ENCODE measurements around the gene SACM1L. TPM values are rescaled to one million over a fixed set of nuclear protein-coding genes. Genes with fewer than 3 reads are reported as not detected.
"Not testable (repeated sequence)": the region's sequence is repeated elsewhere in the genome, so short reads cannot be mapped to it uniquely, and the experiment has no call there.

The SACM1L gene
- total RNA-seq, 1 experiment from 2014 or later, result 31.6 TPM

- CTCF ChIA-PET, result no interaction called here
- BruUV-seq (replicated peaks), result no TSS peak
- no peaks in the 10 kb centered on the region for H3K27me3 ChIP-seq (ENCODE audit: control insufficient read depth, insufficient read depth, low read length)
- DNase-seq (ENCODE audit: low read depth, low spot score) (no peak), ATAC-seq (no peak)
- H3K36me3 ChIP-seq (ENCODE audit: control insufficient read depth, insufficient read depth, low read length), result no peaks in the 10 kb centered on the region
- H3K4me3 ChIP-seq (ENCODE audit: low read depth in 2 of 2, low read length in 2 of 2), result no peak overlapping the region
- H3K9me3 ChIP-seq (ENCODE audit: control insufficient read depth, insufficient read depth, low read depth, low read length), result no peaks in the 10 kb centered on the region
- POLR2A ChIA-PET, result no interaction called here
- no peak overlapping the region for H3K27ac ChIP-seq (ENCODE audit: low read length)
- TF ChIP-seq REST (IDR thresholded peaks at IDR 0.05; ENCODE audit: insufficient read depth in 1 of 2, low read depth in 2 of 2, low read length in 1 of 2) (no peak), POLR2AphosphoS5 (IDR thresholded peaks at IDR 0.05; ENCODE audit: low read depth, low read length) (no peak), TCF7L2 (IDR thresholded peaks at IDR 0.05; ENCODE audit: low read depth, low read length) (no peak), CTCF (IDR thresholded peaks at IDR 0.05) (no peak), SIN3A (IDR thresholded peaks at IDR 0.05; ENCODE audit: borderline replicate concordance, insufficient read depth, low read depth, low read length) (no peak)
- H3K4me1 ChIP-seq (ENCODE audit: control insufficient read depth, insufficient read depth, low read length), result no peaks in the 10 kb centered on the region
- in situ Hi-C loops (cut with HindIII; ENCODE audit: low pct_unique_long_range_greater_than_20kb, low sequenced_read_pairs) (no loop called here), intact Hi-C loops (cut with micrococcal nuclease; ENCODE audit: unreplicated experiment) (no loop called here)
Observed at GRCh38 chr3:45683417-45684326, 5.5 kb upstream of the SACM1L start.

GRCh38 chr3:45684327-45684892 is 4.8 kb upstream of the SACM1L start:
- DNase-seq (ENCODE audit: low read depth, low spot score) (no peak), ATAC-seq (no peak)
- no peaks in the 10 kb centered on the region for H3K4me1 ChIP-seq (ENCODE audit: control insufficient read depth, insufficient read depth, low read length)
- BruUV-seq (replicated peaks), result no TSS peak
- CTCF ChIA-PET, result no interaction called here
- POLR2A ChIA-PET, result no interaction called here
- TF ChIP-seq POLR2AphosphoS5 (IDR thresholded peaks at IDR 0.05; ENCODE audit: low read depth, low read length), result no peak
- TF ChIP-seq TCF7L2 (IDR thresholded peaks at IDR 0.05; ENCODE audit: low read depth, low read length), result no peak
- TF ChIP-seq SIN3A (IDR thresholded peaks at IDR 0.05; ENCODE audit: borderline replicate concordance, insufficient read depth, low read depth, low read length), result no peak
- TF ChIP-seq REST (IDR thresholded peaks at IDR 0.05; ENCODE audit: insufficient read depth in 1 of 2, low read depth in 2 of 2, low read length in 1 of 2), result no peak
- TF ChIP-seq CTCF (IDR thresholded peaks at IDR 0.05), result no peak
- H3K27ac ChIP-seq (ENCODE audit: low read length), result no peak overlapping the region
- H3K27me3 ChIP-seq (ENCODE audit: control insufficient read depth, insufficient read depth, low read length), result no peaks in the 10 kb centered on the region
- no peaks in the 10 kb centered on the region for H3K9me3 ChIP-seq (ENCODE audit: control insufficient read depth, insufficient read depth, low read depth, low read length)
- in situ Hi-C loops (cut with HindIII; ENCODE audit: low pct_unique_long_range_greater_than_20kb, low sequenced_read_pairs), result no loop called here
- no peaks in the 10 kb centered on the region for H3K36me3 ChIP-seq (ENCODE audit: control insufficient read depth, insufficient read depth, low read length)
- intact Hi-C loops (cut with micrococcal nuclease; ENCODE audit: unreplicated experiment), result no loop called here
- no peak overlapping the region for H3K4me3 ChIP-seq (ENCODE audit: low read depth in 2 of 2, low read length in 2 of 2)

- H3K9me3 ChIP-seq (ENCODE audit: control insufficient read depth, insufficient read depth, low read depth, low read length); intact Hi-C loops (cut with micrococcal nuclease; ENCODE audit: unreplicated experiment); DNase-seq (ENCODE audit: low read depth, low spot score); H3K4me1 ChIP-seq (ENCODE audit: control insufficient read depth, insufficient read depth, low read length); CTCF ChIA-PET; H3K27me3 ChIP-seq (ENCODE audit: control insufficient read depth, insufficient read depth, low read length); H3K27ac ChIP-seq (ENCODE audit: low read length); POLR2A ChIA-PET; H3K36me3 ChIP-seq (ENCODE audit: control insufficient read depth, insufficient read depth, low read length); H3K4me3 ChIP-seq (ENCODE audit: low read depth in 2 of 2, low read length in 2 of 2); in situ Hi-C loops (cut with HindIII; ENCODE audit: low pct_unique_long_range_greater_than_20kb, low sequenced_read_pairs); BruUV-seq (replicated peaks); ATAC-seq: not testable (repeated sequence)
Observed at GRCh38 chr3:45685722-45686121, 3.5 kb upstream of the SACM1L start.

All from Panc1 (cell line).